ENCODE measurements around the gene HEATR3.

The HEATR3 gene

DNA sequence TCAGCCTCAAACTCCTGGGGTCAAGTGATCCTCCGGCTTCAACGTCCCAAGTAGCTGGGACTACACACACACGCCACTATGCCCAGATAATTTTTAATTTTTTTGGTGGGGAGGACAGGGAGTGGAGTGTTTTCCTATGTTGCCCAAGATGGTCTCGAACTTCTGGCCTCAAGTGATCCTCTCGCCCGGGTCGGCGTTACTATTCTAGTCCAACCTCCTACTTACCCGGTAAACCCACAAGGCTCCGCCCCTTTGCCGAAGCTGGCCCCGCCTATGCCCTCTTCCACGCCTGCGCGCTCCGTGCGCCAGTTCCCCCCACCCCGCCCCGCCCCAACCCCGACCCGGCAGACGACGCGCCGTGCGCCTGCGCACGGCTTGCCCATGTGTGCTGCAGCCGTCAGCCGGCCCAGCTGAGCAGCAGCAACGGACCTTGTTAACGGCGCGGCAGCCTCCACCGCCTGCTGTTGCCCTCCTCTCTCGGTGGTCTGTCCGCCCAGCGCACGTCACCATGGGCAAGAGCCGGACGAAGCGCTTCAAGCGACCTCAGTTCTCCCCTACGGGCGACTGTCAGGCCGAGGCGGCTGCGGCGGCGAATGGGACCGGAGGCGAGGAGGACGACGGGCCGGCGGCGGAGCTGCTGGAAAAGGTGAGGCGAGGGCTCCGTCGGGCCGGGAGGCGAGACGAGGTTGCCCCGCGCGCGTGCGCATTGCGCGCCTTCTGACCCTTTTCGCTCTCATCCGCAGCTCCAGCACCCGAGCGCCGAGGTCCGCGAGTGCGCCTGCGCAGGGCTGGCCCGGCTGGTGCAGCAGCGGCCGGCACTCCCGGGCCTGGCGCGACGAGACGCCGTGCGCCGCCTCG is at the start of gene HEATR3:
Gene HEATR3 (plus strand): TSS at position 347 of the 858 bp plus-strand sequence. CDS start 162 bp downstream, at position 509.
- peak; percentile 29 for DNase-seq (ENCODE audit: low read depth)

DNA sequence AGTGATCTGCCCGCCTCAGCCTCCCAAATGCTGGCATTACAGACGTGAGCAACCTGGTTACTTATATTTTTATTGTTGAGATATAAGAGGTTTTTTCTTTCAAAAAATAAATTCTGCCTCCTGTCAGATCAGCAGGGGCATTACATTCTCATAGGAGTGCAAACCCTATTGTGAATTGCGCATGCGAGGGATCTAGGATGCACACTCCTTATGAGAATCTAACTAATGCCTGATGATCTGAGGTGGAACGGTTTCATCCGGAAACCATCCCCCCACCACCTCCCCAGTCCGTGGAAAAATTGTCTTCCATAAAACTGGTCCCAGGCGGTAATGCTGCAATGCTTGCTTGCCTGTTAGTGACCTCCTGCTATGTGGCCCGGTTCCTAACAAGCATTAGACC is 48.2 kb upstream of the HEATR3 start:
- DNase-seq (ENCODE audit: low read depth): no peak

DNA sequence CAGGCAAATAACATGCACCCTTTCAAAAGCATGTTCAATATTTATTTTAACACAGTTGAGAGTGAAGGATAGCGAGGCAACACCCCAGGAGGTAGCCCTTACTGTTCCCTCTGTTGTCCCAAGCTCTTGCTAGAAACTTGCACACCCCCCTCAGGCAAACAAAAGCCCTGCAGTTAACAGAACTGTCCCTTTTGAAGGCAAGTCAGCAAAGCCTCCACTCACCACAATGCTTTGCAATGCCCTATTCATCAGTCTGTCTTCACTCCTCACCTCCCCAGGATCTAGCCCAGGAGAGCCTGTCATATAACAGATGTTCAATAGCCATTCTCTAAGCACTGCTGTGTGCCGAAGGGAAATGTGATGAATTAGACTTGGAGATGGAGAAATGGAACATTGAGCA is 44.2 kb upstream of the HEATR3 start:
- no peak for DNase-seq (ENCODE audit: low read depth)

GRCh38 chr16:50023641-50024040 is 42.1 kb upstream of the HEATR3 start:
- DNase-seq (ENCODE audit: low read depth): no peak

GRCh38 chr16:50024207-50024606 is 41.6 kb upstream of the HEATR3 start:
- DNase-seq (ENCODE audit: low read depth): no peak

GRCh38 chr16:50024684-50025536 is 40.9 kb upstream of the HEATR3 start, which contains the start of gene CNEP1R1:
CNEP1R1 (plus strand) TSS chr16:50025225; CDS start chr16:50025316, 91 bp downstream.
- peak; percentile 82 for DNase-seq (ENCODE audit: low read depth)

DNA sequence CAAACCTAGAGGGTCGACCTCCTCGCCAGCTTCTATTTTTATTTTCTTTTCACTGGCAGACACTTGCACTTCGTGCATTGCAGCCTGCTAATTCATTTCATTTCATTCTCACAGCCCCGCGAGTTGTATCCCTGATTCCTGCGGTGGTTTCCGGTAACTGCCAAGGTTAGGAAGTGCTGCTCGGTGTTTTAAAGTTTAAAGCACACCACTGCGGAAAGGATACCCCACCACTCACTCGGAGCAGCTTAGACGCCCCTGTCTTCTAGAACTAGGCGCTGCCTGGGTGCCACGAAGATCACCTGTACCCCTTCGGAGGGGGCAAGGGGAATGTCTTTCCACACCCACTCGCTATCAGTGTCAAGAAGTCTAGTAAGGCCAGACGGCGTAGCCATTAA is 40.2 kb upstream of the HEATR3 start:
- no peak for DNase-seq (ENCODE audit: low read depth)

DNA sequence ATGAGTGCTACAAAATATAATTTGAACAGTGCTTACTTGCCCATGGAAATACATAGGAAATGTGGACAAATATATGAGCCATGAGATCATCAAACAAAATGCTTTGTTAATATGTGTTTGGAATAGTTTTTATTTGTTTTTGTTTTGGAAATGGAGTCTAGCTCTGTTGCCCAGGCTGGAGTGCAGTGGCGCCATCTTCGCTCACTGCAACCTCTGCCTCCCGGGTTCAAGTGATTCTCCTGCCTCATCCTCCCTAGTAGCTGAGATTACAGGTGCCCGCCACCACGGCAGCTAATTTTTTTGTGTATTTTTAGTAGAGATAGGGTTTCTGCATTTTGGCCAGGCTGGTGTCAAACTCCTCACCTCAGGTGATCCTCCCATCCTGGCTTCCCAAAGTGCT is 37.9 kb upstream of the HEATR3 start:
- DNase-seq (ENCODE audit: low read depth): no peak

- no peak for DNase-seq (ENCODE audit: low read depth)
These were observed 30.2 kb upstream of the HEATR3 start for GRCh38 chr16:50035468-50035992.

- no peak for DNase-seq (ENCODE audit: low read depth)
These were observed 29.3 kb upstream of the HEATR3 start for GRCh38 chr16:50036426-50036825.

DNA sequence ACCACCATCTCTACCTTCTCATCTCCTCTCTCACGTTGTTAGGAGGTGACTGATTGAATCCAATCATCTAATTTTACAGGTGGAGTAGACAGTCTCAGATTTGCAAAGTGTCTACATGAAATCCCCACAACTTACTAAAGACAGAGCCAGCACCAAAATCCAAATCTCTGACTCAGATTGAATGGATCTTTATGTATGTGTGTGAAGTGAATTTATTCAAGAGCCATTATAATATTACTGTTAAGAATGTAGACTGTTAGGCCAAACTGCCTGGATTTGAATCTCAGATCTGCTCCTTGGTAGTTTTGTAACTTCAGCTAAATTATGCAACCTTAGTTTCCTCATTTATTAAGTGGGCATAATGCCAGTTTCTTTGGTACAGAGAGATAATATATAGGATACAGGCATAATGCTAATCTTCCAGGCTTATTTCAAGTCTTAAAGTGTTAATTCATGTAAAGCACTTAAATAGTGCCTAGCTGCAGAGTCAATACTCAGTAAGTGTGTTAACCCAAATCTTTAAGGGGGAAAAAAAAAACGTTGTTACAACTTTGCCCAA is 28.0 kb upstream of the HEATR3 start:
- no peak for DNase-seq (ENCODE audit: low read depth)

- no peak for DNase-seq (ENCODE audit: low read depth)
These were observed 27.5 kb upstream of the HEATR3 start for GRCh38 chr16:50038286-50038685.

DNA sequence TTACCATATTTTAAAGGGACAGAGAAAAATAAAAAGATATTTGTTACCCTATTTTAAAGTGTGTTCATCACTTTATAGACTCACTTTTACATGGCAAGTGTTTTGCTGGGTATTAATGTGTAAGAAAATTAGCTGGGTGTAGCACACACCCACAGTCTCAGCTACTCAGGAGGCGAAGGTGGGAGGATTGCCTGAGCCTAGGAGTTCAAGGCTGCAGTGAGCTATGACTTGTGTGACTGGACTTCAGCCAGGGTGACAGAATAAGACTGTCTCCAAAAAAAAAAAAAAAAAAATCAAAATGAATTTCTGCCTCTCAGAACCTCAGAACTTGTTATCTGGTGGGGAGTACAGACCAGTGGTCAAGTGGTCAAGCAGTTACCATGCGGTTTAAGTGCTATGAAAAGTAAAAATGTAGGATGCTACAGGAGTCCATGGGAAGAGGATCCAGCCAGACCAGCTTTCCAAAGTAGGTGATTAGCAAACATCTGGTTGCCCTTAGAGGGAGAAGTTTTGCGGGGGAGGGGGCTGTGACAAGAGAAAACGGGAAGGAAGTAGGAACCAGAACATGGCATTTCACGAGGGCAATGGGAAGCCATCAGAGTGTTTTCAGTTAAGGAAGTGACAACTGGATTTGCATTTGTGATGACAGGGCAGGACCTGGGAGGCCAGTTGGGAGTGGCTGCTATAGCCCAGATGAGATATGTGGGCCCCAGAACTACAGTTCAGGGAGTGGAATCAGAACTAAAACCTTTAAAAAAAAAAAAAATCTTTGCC is 26.8 kb upstream of the HEATR3 start:
- no peak for DNase-seq (ENCODE audit: low read depth)

GRCh38 chr16:50040018-50040417 is 25.8 kb upstream of the HEATR3 start:
- DNase-seq (ENCODE audit: low read depth): no peak

- no peak for DNase-seq (ENCODE audit: low read depth)
These were observed 25.1 kb upstream of the HEATR3 start for GRCh38 chr16:50040710-50041109.

DNA sequence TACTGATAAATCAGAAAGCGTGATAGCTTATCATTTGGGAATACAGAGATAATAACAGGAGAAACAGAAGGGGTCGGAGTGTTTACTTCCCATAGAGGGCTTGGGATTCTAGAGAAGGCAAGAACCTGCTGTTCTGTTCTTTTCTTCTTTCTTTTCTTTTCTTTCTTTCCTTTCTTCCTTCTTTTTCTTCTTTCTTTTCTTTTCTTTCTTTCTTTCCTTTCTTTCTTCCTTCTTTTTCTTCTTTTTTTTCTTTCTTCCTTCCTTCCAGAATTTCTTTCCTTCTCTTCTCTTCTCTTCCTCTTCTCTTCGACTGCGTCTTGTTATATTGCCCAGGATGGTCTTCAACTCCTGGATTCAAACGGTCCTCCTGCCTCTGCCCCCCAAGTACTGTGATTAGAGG is 22.4 kb upstream of the HEATR3 start:
- DNase-seq (ENCODE audit: low read depth): no peak

DNA sequence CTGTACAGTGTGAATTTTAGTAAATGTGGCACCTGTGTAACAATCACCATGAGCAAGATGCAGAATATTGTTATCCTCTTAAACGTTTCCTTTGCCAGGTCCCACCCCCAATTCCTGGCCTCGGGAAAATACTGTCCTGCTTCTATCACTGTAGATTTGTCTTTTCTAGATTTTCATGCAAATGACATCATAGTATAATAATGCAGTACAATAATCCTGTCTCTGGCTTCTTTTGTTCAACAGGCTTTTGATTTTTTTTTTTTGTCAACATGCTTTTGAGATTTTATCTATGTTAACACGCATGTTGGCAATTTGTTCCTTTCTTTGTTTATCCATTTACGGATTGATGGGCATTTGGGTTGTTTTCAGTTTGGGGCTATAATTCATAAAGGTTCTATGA is 20.4 kb upstream of the HEATR3 start:
- DNase-seq (ENCODE audit: low read depth): no peak

GRCh38 chr16:50046853-50047252 is 18.9 kb upstream of the HEATR3 start:
- DNase-seq (ENCODE audit: low read depth): no peak

DNA sequence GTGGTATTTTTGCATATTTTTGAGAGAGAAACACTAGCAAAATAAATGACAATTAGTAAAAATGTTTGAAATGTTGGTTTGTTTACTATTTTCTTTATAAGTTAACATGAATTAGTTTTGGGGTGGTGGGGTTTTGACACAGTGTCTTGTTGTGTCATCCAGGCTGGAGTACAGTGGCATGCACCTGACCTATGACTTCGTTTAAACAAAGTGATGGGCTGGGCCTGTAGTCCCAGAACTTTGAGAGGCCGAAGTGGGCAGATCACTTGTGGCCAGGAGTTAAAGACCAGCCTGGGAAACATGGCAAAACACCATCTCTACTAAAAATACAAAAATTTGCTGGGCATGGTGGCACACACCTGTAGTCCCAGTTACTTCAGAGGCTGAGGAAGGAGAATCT is 17.9 kb upstream of the HEATR3 start:
- DNase-seq (ENCODE audit: low read depth): no peak

- no peak for DNase-seq (ENCODE audit: low read depth)
These were observed 15.0 kb upstream of the HEATR3 start for GRCh38 chr16:50050802-50051201.

- DNase-seq (ENCODE audit: low read depth): no peak
These were observed 9.5 kb upstream of the HEATR3 start for GRCh38 chr16:50056226-50056625.

Measured in GM04503 (cell line).